COLO829 (cell line): ENCODE data around the gene POLR1A.

ENCODE experiments used
- DNase-seq: peaks from one replicate; pipeline ENCODE4 v3.0.0; 2012; ENCODE audit warnings: low spot score

Gene POLR1A

DNA sequence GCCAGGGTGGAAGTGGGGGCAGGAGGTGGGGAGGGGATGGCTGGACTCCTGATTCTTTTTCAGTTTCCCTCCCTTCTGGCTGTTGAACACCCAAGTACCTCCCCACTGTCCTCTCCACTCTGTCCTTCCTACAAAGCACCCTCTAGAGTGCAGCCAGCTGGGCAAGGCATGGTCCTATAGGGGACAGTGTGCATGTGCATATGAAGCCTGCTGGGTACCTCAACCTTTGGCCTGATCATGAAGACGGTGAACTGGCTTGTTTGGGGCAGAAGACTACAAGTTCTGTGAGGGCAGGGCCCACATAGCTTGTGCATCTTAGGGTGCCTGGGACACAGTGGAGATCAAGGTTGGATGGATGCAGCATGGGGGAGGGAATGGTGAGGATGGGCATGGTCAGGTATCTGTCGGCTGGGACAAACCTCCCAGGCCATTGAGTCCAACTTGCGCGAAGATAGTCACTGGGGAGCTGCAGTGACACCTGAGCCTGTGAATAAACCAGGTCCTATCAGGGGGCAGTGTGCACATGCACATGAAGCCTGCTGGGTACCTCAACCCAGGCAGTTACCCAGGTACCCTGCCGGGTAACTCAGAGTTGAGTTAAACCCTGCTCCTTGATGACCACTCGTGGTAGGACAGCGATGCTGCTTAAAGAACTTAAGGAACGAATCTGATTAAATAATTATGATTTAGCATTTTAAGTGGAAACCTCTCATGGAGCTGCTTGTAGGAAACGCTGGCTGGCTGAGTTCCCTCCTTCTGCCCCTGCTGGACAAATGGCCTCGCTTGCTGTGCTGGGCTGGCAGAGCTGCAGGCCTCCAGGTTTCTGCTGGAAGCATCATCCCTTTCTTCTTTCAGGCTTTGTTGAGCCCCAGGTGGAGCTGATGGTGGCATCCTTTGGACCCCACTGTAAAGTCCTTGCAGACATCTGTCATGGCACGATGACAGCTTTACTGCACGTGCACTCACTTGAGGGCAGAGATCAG lies 84.0 kb downstream of the POLR1A start:
- no peak for DNase-seq

DNA sequence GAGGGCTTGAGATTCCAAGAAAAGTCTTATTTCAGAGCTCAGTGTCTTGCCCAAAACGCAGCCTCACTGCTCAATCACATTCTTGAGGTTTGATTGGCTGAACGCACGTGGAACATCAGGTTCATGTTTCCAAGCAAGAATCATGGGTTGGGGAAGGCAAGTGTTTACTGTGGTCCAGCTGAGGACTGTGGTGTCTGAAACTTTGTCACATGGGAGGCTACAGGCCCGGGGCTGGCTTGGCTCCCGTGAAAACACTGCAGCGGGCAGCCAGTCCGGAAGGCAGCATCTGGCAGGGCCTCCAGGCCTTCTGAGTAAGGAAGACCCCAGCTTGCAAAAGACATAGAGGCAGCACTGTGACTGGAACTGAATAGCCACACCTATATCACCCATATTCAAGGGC lies 84.7 kb downstream of the POLR1A start:
- DNase-seq = no peak

DNA sequence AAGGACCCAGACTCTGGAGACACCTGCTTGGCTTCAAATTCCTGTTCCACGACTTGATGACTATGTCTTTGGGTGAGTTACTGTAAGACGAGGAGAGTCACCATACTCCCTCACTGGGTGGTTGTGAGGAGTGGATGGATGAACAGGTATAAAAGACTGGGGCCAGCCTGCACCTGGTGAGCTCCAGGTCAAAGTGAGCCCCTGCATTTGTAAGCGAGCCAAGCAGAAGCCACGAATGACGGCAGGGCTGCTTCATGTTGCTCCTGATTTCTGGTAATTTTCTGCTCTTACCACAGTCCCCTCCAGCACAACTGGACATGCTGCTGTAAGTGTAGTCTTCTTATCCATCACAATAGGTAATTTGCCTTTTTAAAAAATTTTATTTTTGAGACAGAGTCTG lies 86.6 kb downstream of the POLR1A start:
- DNase-seq = no peak

DNA sequence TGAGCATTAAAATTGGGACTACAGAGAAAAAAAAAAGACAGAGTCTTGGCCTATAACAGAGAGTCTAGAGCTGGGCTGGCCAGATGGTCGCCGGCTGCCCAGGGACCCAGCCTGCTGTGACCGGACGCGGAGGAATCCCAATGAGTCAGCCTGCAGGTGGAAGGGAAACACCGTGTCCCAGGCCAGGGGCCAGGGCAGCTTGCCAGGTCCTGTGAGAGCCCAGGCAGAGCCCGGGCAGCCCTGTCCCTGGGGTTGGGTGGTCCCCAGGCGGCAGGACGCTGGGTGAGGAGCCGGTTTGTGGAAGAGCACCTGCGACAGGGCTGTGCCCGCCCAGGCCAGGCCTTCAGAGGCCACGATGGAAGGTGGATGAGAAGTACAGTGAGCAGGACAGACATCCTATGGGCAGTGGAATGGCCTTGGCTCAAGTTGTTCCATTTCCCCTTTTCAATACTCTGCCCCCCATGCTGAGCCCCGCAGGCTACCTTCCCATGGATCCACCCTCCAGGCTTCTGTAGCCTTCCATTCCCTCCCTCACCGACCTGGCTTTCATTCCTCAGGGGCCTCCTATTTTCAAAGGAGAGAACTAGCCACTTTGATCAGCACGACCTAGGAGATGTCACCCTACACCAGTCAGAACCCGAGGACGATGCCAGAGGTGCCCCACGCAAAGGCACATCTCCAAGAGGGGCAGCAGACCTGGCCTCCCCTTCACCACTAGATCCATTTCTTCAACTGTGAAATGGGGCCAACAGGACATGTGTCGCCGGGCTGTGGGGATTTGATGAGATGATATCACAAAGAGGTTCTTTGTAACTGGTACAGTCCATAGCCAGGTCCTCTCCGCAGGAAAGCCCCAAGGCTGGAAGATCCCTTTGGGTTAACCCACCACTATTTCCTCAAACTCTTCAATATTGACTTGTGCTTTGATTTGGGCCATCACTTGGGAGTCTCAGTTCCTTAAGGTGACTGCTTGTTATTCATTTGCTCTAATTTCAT lies 87.5 kb downstream of the POLR1A start:
- DNase-seq = no peak

DNA sequence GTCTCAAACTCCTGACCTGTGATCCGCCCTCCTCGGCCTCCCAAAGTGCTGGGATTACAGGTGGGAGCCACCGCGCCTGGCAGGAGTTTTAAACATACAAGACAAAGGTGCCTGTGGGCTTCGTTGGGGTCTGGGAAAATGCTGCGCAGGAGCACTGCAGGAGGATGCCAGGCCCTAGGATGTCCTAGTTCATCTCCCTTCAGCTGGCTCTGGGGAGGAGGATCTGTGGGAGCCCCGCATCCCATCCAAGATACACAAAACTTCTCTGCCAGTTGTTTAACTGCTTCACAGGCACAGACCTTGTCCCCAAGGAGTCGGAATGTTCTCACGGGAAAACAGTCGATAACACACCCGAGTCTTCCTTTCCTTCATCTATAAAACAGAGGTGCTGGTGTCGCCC lies 89.1 kb downstream of the POLR1A start:
- no peak for DNase-seq

DNA sequence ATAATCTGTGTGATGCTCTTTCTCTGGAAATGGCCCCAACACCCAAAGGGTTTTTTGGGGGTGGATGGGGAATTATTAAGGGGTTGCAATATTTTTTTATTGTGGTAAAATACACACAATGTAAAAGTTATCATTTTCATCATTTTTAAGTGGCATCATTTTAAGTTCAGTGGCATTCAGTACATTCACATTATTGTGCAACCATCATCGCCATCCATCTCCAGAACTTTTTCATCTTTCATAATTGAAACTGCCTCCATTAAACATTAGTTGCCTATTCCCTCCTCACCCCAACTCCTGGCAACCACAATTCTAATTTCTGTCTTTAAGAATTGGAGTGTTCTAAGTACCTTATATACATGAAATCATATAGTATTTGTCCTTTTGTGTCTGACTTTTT lies 90.0 kb downstream of the POLR1A start:
- no peak for DNase-seq

DNA sequence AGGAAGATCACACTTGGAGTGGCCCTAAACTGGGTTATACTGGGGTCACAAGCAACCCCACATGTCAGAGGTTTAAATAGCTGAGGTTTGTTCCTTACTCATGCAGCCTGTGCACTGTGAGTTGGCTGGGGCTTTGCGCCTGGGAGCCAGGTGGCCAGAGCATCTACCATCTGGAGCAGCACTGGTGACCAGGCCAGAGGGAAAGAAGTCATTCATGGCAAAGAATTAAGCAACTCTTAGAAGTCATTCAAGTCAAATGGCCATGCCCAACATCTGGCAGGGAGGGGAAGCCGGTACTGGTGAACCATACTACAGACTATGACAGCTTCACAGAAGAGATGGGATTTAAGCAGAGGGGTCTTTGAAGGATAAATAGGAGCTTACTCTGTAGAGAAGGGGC lies 90.7 kb downstream of the POLR1A start:
- no peak for DNase-seq

DNA sequence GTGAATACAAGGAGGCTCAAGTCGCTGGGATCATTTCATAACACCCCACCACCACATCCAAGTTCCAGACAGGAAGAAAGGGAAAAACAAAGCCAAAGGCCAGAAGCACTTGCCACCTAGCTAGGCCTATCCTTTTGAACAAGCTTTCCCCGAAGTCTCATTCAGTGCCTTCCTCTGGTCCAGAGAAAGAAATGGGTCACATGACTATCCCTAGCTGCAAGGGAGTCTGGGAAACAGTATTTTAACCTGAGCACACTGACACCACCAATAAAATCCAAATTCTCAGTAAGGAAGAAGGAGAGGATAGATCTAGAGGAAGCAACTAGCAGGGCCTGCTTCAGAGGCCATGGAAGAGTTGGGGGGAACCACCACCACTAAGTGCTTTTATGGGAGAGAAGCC lies 91.2 kb downstream of the POLR1A start:
- DNase-seq = no peak

DNA sequence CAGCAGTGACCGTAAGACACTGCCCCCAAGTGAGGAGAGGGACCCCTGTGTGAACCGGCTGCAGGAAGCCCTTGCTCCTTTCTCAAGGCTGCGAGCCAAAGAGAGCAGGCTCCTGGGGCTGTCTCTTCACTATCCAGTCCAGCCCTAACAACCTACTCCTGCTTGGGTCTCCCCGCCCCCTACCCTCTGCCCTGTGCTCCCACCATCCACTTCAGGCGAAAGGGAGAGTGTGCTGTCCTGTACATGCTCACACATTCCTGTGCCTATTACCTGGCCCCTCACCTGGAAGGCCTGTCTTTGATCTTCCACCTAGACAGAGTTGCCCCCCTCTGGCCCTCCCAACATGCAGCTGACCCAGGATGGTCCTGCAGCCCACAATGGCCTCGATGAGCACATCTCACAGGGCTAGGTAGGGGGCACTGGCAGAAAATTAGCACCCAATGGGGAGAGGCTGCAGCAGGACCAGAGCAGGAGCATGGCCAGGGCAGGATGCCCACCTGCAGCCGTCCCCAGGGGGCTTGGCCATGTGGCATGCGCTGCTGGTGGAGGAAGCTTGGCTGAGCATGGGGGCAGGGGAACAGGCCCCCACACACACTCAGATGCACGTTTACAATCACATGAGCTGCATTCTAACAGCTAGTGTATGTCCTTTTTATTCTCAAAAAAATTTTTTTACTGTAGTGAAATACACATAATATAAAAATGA lies 93.5 kb downstream of the POLR1A start:
- DNase-seq = no peak

DNA sequence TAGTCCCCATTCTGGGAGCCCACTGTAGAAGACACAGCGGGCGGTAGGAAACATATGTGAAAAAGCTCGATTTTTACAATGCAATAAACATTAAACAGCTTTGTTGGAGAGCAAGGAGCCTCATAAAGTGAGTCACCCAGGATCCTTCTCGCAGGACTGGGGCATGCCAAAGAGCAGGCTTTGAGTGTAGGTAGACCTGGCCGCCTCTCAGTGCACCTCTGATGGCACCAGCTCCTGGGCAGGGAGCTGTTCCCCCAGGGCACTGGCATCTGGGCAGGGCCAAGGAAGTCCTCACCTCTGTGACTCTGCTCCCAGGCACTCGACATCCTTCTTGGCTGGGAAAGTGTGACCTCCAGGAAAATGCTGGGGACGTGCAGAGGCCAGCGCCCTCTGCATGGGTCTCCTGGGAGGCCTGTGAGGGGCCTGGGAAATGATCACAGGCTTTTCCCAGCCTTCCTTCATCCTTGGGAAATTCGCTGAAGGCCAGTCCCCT lies 94.2 kb downstream of the POLR1A start:
- DNase-seq = no peak

DNA sequence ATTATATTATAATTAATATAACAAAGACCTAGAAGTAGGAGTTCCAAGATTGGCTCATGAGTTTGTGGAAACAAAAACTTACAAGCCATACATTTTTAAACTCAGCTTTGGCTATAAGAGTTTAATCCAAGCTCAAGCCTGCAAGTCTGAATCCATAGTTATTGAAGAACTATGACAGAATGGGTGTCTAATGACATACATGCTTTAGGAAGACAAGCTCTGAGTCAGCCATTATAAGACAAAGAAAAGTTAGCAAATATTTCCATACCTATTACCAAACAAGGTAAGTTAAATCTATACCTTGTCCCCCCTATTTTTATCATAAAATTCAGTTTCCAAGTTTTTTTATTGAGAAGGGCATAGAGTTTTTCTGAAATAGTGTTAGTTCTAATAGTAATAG lies 95.6 kb downstream of the POLR1A start:
- DNase-seq = no peak

DNA sequence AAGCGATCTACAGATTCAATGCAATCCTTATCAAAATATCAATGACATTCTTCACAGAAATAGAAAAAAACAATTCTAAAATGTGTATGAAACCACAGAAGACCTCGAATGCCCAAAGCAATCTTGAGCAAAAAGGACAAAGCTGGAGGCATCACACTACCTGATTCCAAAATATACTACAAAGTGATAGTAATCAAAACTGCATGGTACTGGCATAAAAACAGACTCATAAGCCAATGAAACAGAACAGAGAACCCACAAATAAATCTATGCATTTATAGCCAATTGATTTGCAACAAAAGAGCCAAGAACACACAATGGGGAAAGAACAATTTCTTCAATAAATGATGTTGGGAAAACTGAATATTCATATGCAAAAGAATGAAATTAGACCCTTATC lies 99.2 kb downstream of the POLR1A start:
- no peak for DNase-seq

DNA sequence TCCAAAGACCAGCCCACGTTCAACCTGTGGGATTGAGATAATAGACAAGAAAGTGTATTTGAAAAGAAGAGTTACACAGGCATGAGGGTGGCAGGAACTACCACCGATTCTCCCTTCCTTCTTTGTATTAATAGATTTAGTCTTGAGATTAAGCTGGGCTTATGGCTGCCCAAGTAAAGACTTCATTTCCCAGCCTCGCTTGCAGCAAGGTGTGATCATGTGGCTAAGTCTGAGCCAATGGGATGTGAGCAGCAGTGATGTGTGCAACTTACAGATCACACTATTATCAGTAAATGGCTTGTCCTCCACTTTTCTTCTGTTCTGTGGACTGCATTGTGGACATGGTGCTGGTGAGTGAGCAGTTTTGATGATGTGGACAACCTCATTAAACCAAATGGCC lies 101.7 kb downstream of the POLR1A start:
- no peak for DNase-seq

DNA sequence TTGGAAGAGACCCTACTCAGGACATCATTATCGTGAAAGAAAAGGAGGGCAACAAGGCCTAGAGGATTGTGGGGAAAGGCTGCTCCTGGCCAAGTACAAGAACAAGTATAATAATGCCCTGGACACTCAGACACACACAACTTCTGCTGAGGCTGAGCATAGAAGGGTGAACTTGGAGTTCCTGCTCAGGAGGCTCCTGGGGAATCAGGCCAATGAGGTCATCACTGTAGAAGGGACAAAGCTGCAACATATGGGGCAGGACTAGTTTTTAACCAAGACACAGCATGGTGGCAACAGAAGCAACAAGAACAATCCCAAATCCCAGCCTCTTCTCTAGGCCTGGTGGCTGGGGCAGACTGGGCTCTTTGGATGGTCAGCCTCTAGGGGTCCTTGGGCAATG lies 102.6 kb downstream of the POLR1A start:
- DNase-seq = no peak

DNA sequence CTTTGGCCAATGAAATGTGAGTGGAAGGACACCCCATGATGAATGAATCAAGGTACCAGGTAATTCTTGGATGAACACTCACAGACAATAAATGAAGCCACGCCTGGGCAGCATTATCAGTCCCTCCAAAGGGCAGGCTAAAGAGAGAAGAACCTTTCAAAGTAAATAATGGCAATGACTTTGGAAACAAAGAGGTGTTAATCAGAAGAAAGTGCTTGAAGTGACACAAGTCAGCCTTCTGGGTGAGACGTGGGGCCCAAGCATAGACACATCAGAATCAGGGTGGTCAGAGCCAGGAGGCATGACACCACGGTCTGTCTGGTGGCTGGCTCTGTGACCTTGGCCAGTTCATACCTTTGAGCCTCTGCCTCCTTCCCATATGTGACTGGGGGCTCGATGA lies 103.3 kb downstream of the POLR1A start:
- no peak for DNase-seq

DNA sequence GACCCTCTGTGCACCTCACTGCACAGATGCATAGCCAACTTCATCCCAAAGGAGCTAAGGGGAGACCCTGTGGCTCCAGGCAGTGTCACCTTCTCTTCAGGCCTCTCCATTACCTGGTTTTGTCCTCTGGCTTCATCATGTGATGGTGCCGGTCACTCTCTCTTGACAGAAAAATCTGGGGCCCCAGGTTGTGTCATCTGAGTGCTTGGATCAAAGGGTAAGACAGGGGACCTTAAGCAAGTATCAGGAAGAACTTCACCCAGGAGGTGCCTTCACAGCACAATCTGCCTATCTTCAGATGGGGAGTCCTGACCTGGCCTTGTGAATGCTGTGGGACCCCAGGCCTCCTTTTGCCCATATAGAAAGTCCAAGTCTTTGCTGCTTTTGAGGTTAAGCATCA lies 104.4 kb downstream of the POLR1A start:
- DNase-seq = no peak

DNA sequence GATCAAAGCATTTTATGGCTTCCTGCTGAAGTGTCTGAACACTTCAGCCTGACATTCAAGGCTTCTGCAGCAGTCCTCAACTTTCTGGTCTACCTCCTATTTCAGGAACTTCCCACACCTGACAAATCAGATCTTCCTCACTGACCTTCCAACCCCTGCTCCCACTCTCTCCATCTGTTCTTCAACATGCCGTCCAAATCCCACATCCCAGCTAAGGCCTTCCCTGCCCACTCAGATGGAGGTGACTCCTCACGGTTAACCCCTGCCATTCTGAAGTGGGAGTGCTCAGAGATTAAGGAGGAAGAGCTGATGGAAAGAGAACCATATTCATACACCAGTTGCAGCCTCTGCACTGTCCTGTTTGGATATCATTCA lies 104.8 kb downstream of the POLR1A start:
- no peak for DNase-seq

DNA sequence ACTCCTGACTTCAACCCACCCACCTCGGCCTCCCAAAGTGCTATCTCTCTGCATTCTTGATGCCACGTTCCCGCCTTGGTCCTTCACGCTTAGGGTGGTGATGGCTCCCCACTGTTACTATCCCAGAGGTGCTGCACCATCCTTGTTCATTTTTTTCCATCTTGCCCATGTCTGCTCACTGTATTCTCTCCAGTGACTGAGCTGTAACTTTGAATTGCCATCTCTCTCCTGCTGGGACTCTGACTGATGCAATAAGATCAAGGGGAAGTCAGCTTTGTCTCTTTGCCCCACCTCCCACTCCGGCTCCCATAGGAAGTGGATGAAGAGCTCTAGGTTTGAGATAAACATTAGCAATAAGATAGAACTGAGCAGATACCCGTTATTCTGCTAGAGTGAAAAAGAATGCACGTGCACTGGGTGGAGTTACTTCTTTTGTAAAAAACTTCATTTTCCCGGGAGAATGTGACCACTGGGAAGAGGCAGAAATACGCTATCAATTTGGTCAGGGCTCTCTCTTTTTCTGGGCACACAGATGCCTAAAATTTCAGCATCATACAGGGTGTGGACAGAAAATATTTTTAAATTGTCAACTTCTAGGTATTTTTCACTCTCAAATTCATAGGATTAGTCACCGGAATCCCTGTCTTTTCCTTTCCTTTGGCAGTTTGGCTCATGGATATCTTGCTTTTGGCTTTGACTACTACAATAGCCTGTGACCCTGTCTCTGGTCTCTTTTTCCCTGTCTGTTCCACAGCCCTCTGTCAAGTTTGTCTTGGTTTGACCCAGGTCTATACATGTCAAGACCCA lies 105.4 kb downstream of the POLR1A start:
- no peak for DNase-seq

DNA sequence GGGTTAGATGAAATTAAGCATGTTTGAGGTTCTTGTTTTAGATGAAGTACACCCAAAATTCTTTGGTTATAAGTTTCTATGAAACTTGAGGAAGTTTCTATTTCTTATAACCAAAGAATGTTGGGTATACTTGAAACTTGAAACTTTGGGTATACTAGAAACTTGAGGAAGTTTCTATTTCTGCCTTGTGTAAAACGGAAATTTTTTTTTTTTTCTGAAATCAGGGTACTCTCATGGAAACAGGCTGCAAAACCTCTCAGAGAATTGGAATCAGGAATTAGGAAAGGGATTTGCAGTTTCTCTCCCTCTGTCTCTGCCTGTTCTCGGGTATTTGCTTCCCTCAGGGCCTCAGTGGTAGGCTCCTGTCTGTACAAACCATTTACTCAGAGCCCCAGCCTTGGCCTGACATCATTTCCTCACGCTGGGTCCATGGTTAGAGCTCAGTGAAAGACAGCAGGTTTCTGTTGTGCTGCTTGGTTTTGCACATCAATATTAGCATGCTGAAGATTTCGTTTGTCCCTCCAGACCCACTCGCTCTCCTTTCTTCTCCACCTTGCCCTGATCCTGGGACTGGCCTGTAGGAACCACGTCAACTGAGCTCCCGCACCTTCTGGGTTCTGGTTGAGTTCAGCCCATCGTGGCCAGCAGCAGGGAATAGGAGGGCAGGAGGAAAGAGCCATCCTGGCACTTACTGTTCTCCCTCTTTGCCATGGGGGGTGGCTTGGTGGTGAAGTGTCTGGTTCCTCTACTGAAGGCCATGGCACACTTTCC lies 106.4 kb downstream of the POLR1A start:
- DNase-seq = no peak
